ENCODE results near the gene TMEM9.
A peak's percentile ranks its signal among the peaks of the same experiment; 100 is the strongest.

The TMEM9 gene

DNA sequence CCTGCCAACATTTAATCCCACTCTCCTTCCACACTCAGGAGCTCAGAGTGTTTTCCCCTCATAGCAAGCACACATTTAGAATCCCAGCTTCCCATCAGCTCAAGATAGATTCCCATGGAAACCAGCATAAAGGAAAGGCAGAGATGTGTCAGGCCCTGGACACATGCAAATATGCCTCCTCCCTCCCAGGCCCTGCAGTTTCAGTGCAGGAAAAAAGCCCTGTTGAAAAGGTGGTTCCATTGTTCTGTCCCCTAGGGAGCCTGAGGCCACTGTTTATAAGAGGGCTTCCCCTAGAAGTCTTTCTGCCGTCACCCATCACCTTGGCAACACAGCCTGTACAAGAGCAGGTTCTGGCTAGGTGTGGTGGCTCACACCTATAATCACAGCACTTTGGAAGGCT is 45.7 kb downstream of the TMEM9 start:
- DNase-seq (ENCODE audit: low read depth in 2 of 2), result no peak

DNA sequence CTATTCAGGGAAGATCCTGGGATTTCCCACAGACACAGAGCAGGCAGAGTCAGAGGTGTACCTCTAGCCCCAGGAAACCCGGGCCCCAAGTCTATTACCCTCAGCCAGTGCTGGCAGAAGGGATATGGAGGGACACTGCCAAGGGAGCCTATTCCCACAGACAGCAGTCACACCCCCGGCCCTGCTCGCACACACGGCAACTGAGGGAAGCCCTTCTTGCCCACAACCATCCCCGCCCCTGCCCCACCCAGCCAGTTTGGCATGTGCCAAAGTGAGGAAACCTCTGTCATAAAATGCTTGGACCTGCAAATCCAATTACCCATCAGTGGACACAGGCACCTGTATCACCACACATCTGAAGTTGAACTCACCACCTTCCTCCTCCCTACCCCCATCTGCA is 48.6 kb downstream of the TMEM9 start:
- no peak for DNase-seq (ENCODE audit: low read depth in 2 of 2)

- no peak for DNase-seq (ENCODE audit: low read depth in 2 of 2)
Measured at GRCh38 chr1:201104141-201104540, 50.1 kb downstream of the TMEM9 start.

DNA sequence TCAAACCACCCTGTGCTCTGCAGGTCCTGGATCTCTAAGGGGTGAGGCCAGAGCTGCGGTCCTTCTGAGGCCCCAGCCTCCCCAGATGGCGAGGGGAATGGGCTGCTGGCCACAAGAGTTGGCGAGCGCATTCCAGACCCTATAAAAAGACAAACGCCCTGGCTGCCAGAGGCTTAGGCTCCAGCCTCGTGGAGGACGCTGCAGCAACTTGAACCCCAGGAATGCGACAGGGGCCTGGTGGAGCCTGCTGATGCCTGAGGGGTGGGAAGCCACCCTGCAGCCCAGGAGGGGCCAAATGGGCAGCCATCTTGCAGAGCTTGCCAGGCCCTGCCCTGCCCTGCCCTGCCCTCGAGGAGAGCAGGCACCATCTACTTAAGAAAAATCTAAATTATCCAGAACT is 50.6 kb downstream of the TMEM9 start:
- no peak for DNase-seq (ENCODE audit: low read depth in 2 of 2)

GRCh38 chr1:201100169-201100930 is 53.9 kb downstream of the TMEM9 start:
- no peak for DNase-seq (ENCODE audit: low read depth in 2 of 2)

- no peak for DNase-seq (ENCODE audit: low read depth in 2 of 2)
Measured at GRCh38 chr1:201098992-201099677, 55.1 kb downstream of the TMEM9 start.

DNA sequence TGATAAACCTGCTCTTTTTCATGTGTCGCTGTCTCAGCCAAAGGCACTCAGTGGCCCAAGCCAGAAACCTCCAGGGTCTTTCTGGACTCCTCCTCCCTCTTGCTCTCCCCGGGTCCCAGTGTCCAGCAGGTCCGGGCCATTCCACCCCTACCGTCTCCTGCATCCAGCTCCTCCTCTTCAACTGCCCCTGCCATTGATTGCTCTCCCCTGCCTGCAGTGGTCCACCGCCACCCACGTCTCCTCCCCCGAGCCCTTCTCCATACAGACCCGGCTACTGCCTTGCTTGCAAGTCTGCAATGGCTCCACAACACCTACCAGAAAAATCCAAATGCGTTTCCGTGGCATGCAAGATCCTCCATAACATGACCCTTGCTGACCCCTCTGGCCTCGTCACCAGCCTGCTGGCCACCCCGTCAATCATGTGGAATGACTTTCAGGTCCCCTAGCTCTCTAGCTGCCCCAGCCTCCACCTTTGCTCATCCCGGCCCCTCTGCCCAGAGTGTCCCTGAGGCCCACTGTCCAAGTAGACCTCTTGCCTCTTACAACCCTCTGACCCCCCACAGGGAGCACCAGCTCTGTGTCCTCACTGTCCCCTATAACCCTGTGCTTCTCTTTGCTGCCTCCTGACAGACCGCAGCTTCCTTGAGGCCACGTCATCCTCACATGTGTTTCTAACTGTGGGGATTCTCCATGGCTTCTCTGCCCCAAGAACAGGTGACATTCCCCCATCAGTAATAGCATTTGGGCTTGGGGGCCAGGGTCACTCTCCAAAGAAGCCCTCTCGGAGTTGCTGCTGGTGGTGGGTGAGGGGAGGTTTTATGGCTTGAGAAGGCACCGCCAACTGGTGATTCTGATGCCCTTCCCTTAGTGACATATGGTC is 57.1 kb downstream of the TMEM9 start:
- no peak for DNase-seq (ENCODE audit: low read depth in 2 of 2)

DNA sequence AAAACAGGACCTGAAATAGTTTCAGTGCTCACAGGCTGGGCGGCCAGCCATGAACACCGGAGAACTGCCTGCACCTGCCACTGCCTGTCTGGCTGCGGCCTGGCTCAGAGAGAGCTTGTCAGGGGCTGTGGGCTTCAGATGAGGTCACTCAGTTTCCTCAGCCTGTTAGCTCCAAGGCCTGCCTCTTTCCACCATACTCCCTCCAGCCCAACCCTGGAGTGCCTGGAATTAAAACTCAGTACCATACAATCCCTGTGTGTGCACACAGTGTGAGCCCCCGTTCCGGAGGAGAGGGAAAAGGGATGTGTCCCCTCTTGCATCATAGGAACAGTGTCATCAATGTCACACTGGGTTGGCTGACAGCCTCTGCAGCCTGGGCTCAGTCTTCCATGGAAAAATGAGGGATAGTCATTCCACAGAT is 58.2 kb downstream of the TMEM9 start:
- no peak for DNase-seq (ENCODE audit: low read depth in 2 of 2)

- DNase-seq (ENCODE audit: low read depth in 2 of 2), result no peak
Measured at GRCh38 chr1:201095581-201095980, 58.7 kb downstream of the TMEM9 start.

DNA sequence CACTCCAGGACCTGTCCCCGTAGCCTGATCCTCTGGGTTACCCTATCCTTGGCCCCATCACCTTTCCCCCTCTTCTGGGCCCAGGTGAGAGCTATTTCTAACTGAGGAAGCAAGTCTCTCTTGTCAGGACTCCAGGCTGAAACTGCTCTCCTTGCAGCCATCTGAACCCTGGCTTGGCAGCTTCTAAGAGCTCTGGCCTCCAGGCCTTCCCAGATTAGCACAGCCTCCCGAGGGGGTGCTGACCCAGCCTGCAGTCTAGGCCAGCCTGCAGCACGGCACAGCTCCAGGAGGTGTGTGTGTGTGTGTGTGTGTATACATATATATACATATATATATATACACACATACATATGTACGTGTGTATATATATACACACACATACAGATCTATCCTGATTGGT is 59.4 kb downstream of the TMEM9 start:
- DNase-seq (ENCODE audit: low read depth in 2 of 2), result no peak

DNA sequence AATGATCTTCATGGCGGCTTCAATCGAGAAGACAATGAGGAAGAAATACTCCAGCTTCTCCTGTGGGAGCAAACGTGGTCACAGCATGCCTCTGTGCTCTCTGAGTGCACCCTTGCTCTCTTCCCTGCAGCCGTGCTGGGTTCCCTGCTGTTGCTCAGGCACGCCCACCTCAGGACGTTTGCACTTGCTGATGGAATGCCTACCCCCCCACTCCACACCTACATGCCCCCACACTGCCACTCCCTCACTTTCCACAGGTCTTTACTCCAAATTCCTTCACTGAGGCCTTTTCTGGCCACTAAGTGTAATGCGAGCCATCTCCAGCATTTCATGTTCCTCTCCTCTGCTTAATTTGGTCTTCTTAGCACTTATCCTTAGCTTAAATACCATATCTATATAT is 60.3 kb downstream of the TMEM9 start:
- no peak for DNase-seq (ENCODE audit: low read depth in 2 of 2)

- DNase-seq (ENCODE audit: low read depth in 2 of 2), result no peak
Measured at GRCh38 chr1:201093561-201093960, 60.7 kb downstream of the TMEM9 start.

- no peak for DNase-seq (ENCODE audit: low read depth in 2 of 2)
Measured at GRCh38 chr1:201092738-201093137, 61.5 kb downstream of the TMEM9 start.

GRCh38 chr1:201091256-201091655 is 63.0 kb downstream of the TMEM9 start:
- no peak for DNase-seq (ENCODE audit: low read depth in 2 of 2)

DNA sequence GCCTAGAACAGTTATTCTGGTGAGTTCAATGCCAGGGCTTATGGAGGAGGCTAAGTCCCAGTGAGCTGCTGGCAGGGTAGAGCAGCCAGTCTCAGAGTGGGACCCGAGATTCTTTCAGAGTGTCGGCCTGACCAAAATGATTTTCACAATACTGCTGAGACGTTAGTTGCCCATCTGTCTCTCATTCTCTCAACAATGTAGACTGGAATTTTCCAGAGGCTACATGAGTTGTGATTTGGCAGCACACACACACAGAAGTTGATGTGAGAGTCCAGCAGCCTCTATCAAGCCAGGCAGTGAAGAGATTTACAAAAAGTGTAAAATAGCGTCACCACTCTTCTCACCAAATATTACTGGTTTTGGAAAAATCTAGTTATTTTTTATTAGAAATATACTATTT is 63.7 kb downstream of the TMEM9 start:
- peak in 1 of 2 experiments; percentile 14 for DNase-seq (ENCODE audit: low read depth in 2 of 2)

- no peak for DNase-seq (ENCODE audit: low read depth in 2 of 2)
Measured at GRCh38 chr1:201089596-201089995, 64.7 kb downstream of the TMEM9 start.

- no peak for DNase-seq (ENCODE audit: low read depth in 2 of 2)
Measured at GRCh38 chr1:201088901-201089525, 65.3 kb downstream of the TMEM9 start.

DNA sequence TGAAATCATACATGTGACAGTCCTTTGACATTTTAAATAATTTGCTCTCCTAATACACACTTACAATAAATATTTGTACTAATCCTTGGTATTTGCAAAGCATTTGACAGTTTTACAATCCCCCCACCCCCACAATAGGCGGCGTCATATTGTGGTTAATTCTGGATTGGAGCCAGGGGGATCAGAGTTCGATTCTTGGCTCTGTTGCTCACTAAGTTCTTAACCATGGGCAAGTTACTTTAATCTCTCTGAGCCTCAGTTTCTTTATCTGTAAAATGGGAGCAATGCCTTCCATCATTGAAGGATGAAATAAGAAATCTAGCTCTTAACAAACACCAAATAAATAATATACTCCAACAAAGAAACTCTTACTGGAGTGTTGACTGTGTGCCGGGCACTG is 65.9 kb downstream of the TMEM9 start:
- DNase-seq (ENCODE audit: low read depth in 2 of 2), result no peak

GRCh38 chr1:201085902-201086735 is 68.2 kb downstream of the TMEM9 start:
- no peak for DNase-seq (ENCODE audit: low read depth in 2 of 2)
